IPS-20b (cell line): ENCODE data around the gene GLRX2.
"Not testable (repeated sequence)": the region's sequence is repeated elsewhere in the genome, so short reads cannot be mapped to it uniquely, and the experiment has no call there.

Source experiments
- H3K27ac ChIP-seq: one replicate; pipeline ENCODE4 v1.5.1; 2013; ENCODE audit warnings: low read length
- H3K27me3 ChIP-seq: 2 replicates; pipeline ENCODE4 v1.6.1; 2013; ENCODE audit warnings: mild to moderate bottlenecking, low read length, inconsistent platforms; ENCODE audit not compliant: insufficient read depth
- H3K36me3 ChIP-seq: 2 replicates; pipeline ENCODE4 v1.6.1; 2013; ENCODE audit warnings: low read depth, mild to moderate bottlenecking, inconsistent platforms, low read length, moderate library complexity; ENCODE audit not compliant: insufficient read depth
- H3K4me1 ChIP-seq: 2 replicates; pipeline ENCODE4 v1.6.1; 2013; ENCODE audit warnings: mild to moderate bottlenecking, control low read depth, inconsistent platforms, low read length, moderate library complexity; ENCODE audit not compliant: insufficient read depth
- H3K4me3 ChIP-seq: 2 replicates; pipeline ENCODE4 v1.5.1; 2013; ENCODE audit warnings: mild to moderate bottlenecking, low read length, inconsistent platforms
- H3K9ac ChIP-seq: 2 replicates; pipeline ENCODE4 v1.6.1; 2013; ENCODE audit warnings: low read depth, mild to moderate bottlenecking, inconsistent platforms, low read length, moderate library complexity
- H3K9me3 ChIP-seq: 2 replicates; pipeline ENCODE4 v1.6.1; 2013; ENCODE audit warnings: mild to moderate bottlenecking, low read depth, low read length, inconsistent platforms; ENCODE audit not compliant: insufficient read depth

Gene GLRX2

DNA sequence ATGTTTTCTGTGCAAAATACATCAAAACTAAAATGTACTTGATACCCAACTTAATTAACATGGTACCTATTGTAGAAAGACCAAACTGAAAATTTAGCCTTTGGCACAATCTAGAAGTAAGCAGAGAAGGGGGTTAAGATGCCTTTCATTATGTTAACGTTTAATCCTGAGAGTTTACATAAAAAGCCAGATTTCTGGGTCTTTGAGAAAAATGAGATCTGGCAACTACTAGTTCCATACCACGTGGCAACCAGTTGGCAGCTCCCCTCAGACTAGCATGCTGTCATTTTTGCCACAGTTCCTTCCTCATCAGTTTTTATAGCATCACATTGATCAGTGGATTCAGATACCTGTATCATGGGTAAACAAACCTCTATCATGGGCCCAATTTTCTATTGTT lies 44.3 kb downstream of the GLRX2 start:
- Histone ChIP-seq H3K27ac (no peak overlapping the region), H3K4me1 (peaks cover 5% of the 10 kb centered on the region; the same call in 1 of the 2 replicates), H3K36me3 (no peaks in the 10 kb centered on the region), H3K9ac (peak overlapping the region; percentile 97; the same call in 1 of the 2 replicates), H3K27me3 (no peaks in the 10 kb centered on the region), H3K4me3 (peak overlapping the region; percentile 96), H3K9me3 (no peaks in the 10 kb centered on the region)

DNA sequence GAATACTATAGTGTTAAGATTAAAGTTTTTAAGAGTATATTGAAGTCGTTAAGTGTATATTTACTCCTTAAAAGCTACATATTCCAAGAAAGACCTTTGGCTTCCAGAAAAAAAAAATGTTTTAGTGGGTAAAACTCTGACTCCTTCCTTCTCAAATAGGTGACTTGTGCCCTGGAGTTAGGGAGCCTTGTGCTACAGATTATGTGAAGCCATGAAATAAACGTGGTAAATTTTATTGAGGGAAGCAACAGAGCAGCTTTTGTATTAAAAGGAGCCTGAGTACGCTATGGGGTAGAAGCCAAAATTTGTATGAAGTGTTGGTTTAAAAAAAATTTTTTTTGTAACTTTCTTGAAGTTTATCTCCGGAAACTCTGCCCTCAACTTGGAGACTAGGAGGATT lies 44.8 kb downstream of the GLRX2 start:
- Histone ChIP-seq H3K4me1 (peaks cover 5% of the 10 kb centered on the region; the same call in 1 of the 2 replicates), H3K9me3 (no peaks in the 10 kb centered on the region), H3K36me3 (no peaks in the 10 kb centered on the region), H3K4me3 (peak overlapping the region; percentile 96), H3K9ac (peak overlapping the region; percentile 97), H3K27me3 (no peaks in the 10 kb centered on the region), H3K27ac (peak overlapping the region; percentile 98)

DNA sequence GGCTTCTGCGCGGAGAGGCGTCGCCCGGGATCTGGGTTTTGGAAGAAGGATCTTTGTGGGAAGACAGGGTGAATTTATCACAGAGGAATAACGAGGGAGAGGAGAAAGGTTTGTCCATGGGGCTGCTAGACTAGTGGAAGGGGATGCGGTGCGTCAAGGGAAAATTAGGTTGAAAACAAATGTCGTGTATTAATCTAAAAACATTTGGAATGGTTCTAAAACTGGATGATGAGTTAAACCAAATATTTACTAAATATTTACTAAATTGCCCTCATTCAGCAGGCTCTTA lies 45.2 kb downstream of the GLRX2 start:
- peak overlapping the region; percentile 96 for H3K4me3 ChIP-seq
- peak overlapping the region; percentile 97 for H3K9ac ChIP-seq
- no peaks in the 10 kb centered on the region for H3K27me3 ChIP-seq
- no peaks in the 10 kb centered on the region for H3K36me3 ChIP-seq
- H3K4me1 ChIP-seq, result peaks cover 5% of the 10 kb centered on the region; the same call in 1 of the 2 replicates
- H3K27ac ChIP-seq, result peak overlapping the region; percentile 98
- H3K9me3 ChIP-seq, result no peaks in the 10 kb centered on the region

DNA sequence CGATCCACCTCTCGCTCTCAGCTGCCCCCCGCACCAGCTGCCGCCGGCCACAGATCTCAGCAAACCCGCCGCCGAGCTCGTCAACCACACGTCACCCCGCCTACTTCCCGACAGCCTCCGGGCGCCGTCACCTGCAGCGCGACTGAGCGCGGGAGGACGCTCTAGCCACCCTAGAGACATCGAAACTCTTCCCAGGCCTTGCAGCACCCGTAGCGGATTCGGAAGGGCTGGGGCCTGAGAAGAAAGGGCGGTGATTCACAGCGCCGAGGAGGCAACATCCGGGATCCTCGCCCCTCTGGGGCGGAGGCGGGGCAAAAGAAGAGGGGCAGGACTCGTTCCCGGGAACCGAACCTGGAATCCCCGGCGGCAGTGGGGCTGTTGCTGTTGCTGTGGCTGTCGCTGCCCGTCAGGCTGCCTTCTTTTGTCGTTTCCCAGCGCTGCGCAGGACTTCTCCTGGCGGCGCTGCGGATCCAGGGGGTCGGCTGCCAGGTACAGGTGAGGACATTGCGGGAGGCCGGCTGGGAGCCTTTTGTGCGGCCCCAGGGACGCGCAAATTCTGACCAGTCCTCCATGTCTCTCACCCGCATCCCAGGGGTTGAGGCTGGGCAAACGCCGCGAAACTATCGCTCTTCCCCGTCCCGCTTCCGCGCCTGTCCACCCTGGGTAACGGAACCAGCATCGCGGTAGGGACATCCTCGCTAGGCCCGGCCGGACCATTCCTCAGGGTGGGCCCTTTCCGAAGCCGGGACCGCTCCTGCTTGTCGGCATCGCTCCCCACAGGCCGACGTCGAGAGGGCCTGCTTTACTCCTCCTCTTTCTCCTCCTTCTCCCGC lies 45.7 kb downstream of the GLRX2 start, which contains the start of the genes RO60 and UCHL5:
TSS of gene RO60 (plus strand) at position 331 of the 833 bp plus-strand sequence. CDS start 9,443 bp downstream, outside the sequence.
TSS of gene UCHL5 (minus strand) at position 79 of the 833 bp plus-strand sequence. CDS start 100 bp downstream, outside the sequence.
- Histone ChIP-seq H3K9ac (peak within 1 kb of the TSS; percentile 97), H3K27me3 (no peaks in the 10 kb centered on the region), H3K4me3 (peak within 1 kb of the TSS; percentile 96), H3K9me3 (no peaks in the 10 kb centered on the region), H3K27ac (peak within 1 kb of the TSS; percentile 98), H3K36me3 (no peaks in the 10 kb centered on the region), H3K4me1 (peaks cover 5% of the 10 kb centered on the region; the same call in 1 of the 2 replicates)

DNA sequence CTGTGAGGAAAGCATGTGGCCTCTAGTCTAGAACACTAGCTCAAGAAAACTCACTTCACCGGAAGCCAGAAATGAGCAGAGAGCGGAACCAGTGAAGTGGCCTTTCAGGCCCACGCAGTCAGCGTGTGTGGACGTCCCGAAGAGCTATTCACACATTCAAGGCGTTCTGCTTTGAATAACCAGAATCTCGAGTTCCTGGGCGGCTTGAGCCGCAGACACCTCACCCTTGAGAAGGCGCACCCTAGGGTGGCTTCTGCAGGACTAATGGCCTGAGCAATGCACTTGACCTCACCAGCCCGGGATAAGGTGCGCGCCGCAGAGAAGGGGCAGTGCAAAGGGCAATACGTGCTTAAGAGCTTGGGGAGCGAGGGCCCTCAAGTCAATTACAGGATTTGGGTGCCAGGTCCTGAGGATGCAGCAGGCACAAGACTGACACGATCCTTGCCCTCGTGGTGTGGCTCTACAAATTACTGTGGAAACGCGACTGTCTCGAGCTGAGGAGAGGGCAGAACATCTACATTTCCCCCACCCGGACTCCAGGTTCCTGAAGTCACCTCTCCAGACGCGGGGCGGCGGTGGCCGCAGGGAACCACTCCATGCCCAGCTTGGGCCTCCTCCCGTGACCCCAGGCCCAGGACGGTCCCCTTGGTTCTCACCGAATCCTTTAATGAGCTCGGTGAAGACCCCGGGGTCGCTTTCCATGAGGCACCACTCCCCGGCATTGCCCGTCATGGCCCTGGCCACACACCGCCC lies 46.5 kb downstream of the GLRX2 start:
- Histone ChIP-seq H3K27ac (peak overlapping the region; percentile 97), H3K9me3 (no peaks in the 10 kb centered on the region), H3K4me3 (peak overlapping the region; percentile 96), H3K27me3 (no peaks in the 10 kb centered on the region), H3K9ac (peak overlapping the region; percentile 97), H3K4me1 (peaks cover 5% of the 10 kb centered on the region; the same call in 1 of the 2 replicates), H3K36me3 (no peaks in the 10 kb centered on the region)

DNA sequence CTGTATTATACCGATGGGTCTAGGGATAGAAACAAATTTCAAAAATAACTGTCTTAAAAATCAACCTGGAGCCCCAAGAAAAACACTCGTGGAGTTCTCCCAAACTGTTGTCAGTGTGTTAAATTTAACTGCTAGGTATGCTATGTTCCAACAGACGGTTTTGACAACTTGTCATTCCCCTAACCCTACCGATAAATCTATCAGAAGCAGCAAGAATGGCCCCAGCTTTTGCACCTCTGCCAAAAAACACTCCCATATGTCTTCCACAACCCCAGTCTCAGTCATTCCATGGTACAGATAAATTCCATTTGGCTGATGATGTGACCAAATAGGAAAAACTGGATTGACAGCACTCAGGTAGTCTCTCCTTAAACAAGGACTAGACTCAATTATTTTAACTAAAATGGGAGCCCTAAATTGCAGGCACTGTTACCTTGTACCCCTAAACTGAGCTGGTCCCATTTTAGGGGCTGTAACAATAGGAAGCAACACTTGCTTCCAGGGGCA lies 51.0 kb downstream of the GLRX2 start:
- H3K27ac ChIP-seq, result no peak overlapping the region
- no peak overlapping the region for H3K4me3 ChIP-seq

DNA sequence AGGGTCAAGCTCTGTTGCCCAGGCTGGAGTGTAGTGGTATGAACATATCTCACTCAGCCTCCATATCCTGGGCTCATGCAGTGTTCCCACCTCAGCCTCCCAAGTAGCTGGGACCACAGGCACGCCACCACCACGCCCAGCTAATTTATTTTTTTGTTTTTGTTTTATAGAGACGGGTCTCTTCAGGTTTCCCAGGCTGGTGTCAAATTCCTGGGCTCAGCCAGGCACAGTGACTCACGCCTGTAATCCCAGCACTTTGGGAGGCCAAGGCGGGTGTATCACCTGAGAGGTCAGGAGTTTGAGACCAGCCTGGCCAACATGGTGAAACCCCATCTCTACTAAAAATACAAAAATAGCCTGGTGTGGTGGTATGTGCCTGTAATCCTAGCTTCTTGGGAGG lies 56.3 kb downstream of the GLRX2 start:
- not testable (repeated sequence) for H3K27ac ChIP-seq, H3K9ac ChIP-seq, H3K27me3 ChIP-seq, H3K9me3 ChIP-seq, H3K4me1 ChIP-seq, H3K4me3 ChIP-seq
- peaks cover 59% of the 10 kb centered on the region for H3K36me3 ChIP-seq

More for the DNA sequence above, 51.0 kb downstream of the GLRX2 start:
- H3K9me3 ChIP-seq, result no peaks in the 10 kb centered on the region
- no peak overlapping the region for H3K9ac ChIP-seq
- H3K36me3 ChIP-seq, result peaks cover 18% of the 10 kb centered on the region
- H3K4me1 ChIP-seq, result no peaks in the 10 kb centered on the region
- H3K27me3 ChIP-seq, result no peaks in the 10 kb centered on the region
